HEK293 (cell line): Measurements from ENCODE around the gene GSG1.

Source experiments
- ATF2 ChIP-seq: fragments of 450-650 bp; formaldehyde crosslinking; IDR thresholded peaks from 2 replicates; pipeline ENCODE4 v1.5.1; 2016; ENCODE audit warnings: missing biosample characterization, missing genetic modification characterization, low read depth
- BCL6B ChIP-seq: fragments of 450-650 bp; formaldehyde crosslinking; IDR thresholded peaks from 2 replicates; pipeline ENCODE4 v1.5.1; 2017; ENCODE audit warnings: missing biosample characterization, missing genetic modification characterization
- EGR2 ChIP-seq: fragments of 450-650 bp; formaldehyde crosslinking; IDR thresholded peaks from 2 replicates; pipeline ENCODE4 v1.5.1; 2016; ENCODE audit warnings: low read depth, missing biosample characterization, missing genetic modification characterization
- PATZ1 ChIP-seq: fragments of 450-650 bp; formaldehyde crosslinking; IDR thresholded peaks from 2 replicates; pipeline ENCODE4 v1.5.1; 2016; ENCODE audit warnings: missing biosample characterization, missing genetic modification characterization
- PRDM2 ChIP-seq: fragments of 450-650 bp; formaldehyde crosslinking; IDR thresholded peaks from 2 replicates; pipeline ENCODE4 v1.5.1; 2016; ENCODE audit warnings: missing biosample characterization, missing genetic modification characterization, borderline replicate concordance
- PRDM4 ChIP-seq: fragments of 450-650 bp; formaldehyde crosslinking; IDR thresholded peaks from 2 replicates; pipeline ENCODE4 v1.5.1; 2017; ENCODE audit warnings: missing biosample characterization, missing genetic modification characterization
- SP2 ChIP-seq: fragments of 450-650 bp; formaldehyde crosslinking; IDR thresholded peaks from 2 replicates; pipeline ENCODE4 v1.5.1; 2016; ENCODE audit warnings: missing biosample characterization, missing genetic modification characterization
- ZBTB17 ChIP-seq: fragments of 450-650 bp; formaldehyde crosslinking; IDR thresholded peaks from 2 replicates; pipeline ENCODE4 v1.5.1; 2016; ENCODE audit warnings: missing biosample characterization, missing genetic modification characterization
- ZBTB20 ChIP-seq: fragments of 450-650 bp; formaldehyde crosslinking; IDR thresholded peaks from 2 replicates; pipeline ENCODE4 v1.5.1; 2016; ENCODE audit warnings: missing biosample characterization, missing genetic modification characterization
- ZBTB26 ChIP-seq: fragments of 450-650 bp; formaldehyde crosslinking; optimal IDR thresholded peaks from 2 replicates; pipeline ENCODE3; 2016; ENCODE audit warnings: missing biosample characterization, mild to moderate bottlenecking, missing genetic modification characterization
- ZNF202 ChIP-seq: fragments of 450-650 bp; formaldehyde crosslinking; IDR thresholded peaks from 2 replicates; pipeline ENCODE4 v1.5.1; 2016; ENCODE audit warnings: missing biosample characterization, missing genetic modification characterization, borderline replicate concordance
- ZNF211 ChIP-seq: fragments of 450-650 bp; formaldehyde crosslinking; IDR thresholded peaks from 2 replicates; pipeline ENCODE4 v1.5.1; 2016; ENCODE audit warnings: low read depth, missing biosample characterization, missing genetic modification characterization
- ZNF26 ChIP-seq: fragments of 450-650 bp; formaldehyde crosslinking; IDR thresholded peaks from 2 replicates; pipeline ENCODE4 v1.5.1; 2016; ENCODE audit warnings: missing biosample characterization, missing genetic modification characterization
- ZNF416 ChIP-seq: fragments of 450-650 bp; formaldehyde crosslinking; IDR thresholded peaks from 2 replicates; pipeline ENCODE4 v1.5.1; 2016; ENCODE audit warnings: missing biosample characterization, missing genetic modification characterization
- ZNF449 ChIP-seq: fragments of 450-650 bp; formaldehyde crosslinking; IDR thresholded peaks from 2 replicates; pipeline ENCODE4 v1.5.1; 2017; ENCODE audit warnings: missing biosample characterization, mild to moderate bottlenecking, missing genetic modification characterization, moderate library complexity
- ZNF580 ChIP-seq: fragments of 450-650 bp; formaldehyde crosslinking; IDR thresholded peaks from 2 replicates; pipeline ENCODE4 v1.5.1; 2016; ENCODE audit warnings: missing biosample characterization, missing genetic modification characterization
- ZNF621 ChIP-seq: fragments of 450-650 bp; formaldehyde crosslinking; IDR thresholded peaks from 2 replicates; pipeline ENCODE4 v1.5.1; 2017; ENCODE audit warnings: missing biosample characterization, missing genetic modification characterization
- ZNF677 ChIP-seq: fragments of 450-650 bp; IDR thresholded peaks from 2 replicates; pipeline ENCODE4 v1.5.0; 2018; ENCODE audit warnings: missing biosample characterization, mild to moderate bottlenecking, missing genetic modification characterization, moderate library complexity
- ZNF707 ChIP-seq: fragments of 450-650 bp; formaldehyde crosslinking; IDR thresholded peaks from 2 replicates; pipeline ENCODE4 v1.5.1; 2016; ENCODE audit warnings: missing biosample characterization, missing genetic modification characterization

The GSG1 gene

GRCh38 chr12:13044002-13044905, 59.2 kb downstream of the GSG1 start, which contains the start of gene FAM234B (continued):
- TF ChIP-seq BCL6B (no peak), ZNF707 (tag by site-specific recombination) (no peak), ZNF580 (no peak), ZNF26 (tag by site-specific recombination) (no peak), PRDM4 (tag by site-specific recombination) (no peak), EGR2 (tag by site-specific recombination) (peak; percentile 56), PATZ1 (tag by site-specific recombination) (peak; percentile 77), ZBTB26 (tag by site-specific recombination) (peak; percentile 97), SP2 (tag by site-specific recombination) (no peak), ATF2 (tag by site-specific recombination) (no peak), ZNF449 (tag by site-specific recombination) (no peak; the same call in 1 of the 2 replicates), ZNF677 (no peak), ZBTB17 (peak; percentile 78), ZNF621 (no peak), ZNF202 (no peak), ZNF416 (no peak), ZBTB20 (tag by site-specific recombination) (peak; percentile 82), ZNF211 (tag by site-specific recombination) (no peak), PRDM2 (no peak)
